HepG2 (cell line): Measurements from ENCODE around the gene LPIN3. TPM values are rescaled to one million over a fixed set of nuclear protein-coding genes. Genes with fewer than 3 reads are reported as not detected.

Experiments used
- ATF2 ChIP-seq: sonication (generic); formaldehyde crosslinking; IDR thresholded peaks from 2 replicates; pipeline ENCODE4 v1.4.0; 2020; ENCODE audit warnings: missing genetic modification reagents
- ATF6 ChIP-seq: sonication (generic); formaldehyde crosslinking; conservative IDR thresholded peaks from 2 replicates; pipeline ENCODE4 v1.4.0; 2020; ENCODE audit warnings: missing genetic modification reagents
- BRCA1 ChIP-seq: sonication (generic); formaldehyde crosslinking; IDR thresholded peaks from 2 replicates; pipeline ENCODE4 v1.4.0; 2020; ENCODE audit warnings: missing genetic modification reagents
- CREM ChIP-seq, 2 experiments: sonication (generic) in 1 of 2; formaldehyde crosslinking in 1 of 2; IDR thresholded peaks; 2 replicates each; pipeline versions ENCODE4 v1.4.0 to v1.6.1; 2016 to 2020; ENCODE audit warnings: antibody characterized with exemption in 1 of 2, mild to moderate bottlenecking in 1 of 2, missing genetic modification reagents in 1 of 2
- ETV6 ChIP-seq: sonication (generic); formaldehyde crosslinking; conservative IDR thresholded peaks from 2 replicates; pipeline ENCODE4 v1.4.0; 2020; ENCODE audit warnings: missing genetic modification reagents
- GPN1 ChIP-seq: sonication (generic); formaldehyde crosslinking; IDR thresholded peaks from 2 replicates; pipeline ENCODE4 v1.5.1; 2020; ENCODE audit warnings: missing genetic modification reagents, borderline replicate concordance
- KMT2B ChIP-seq: IDR thresholded peaks from 2 replicates; pipeline ENCODE4 v1.6.1; 2016; ENCODE audit warnings: missing genetic modification reagents, missing compliant biosample characterization
- TCF12 ChIP-seq, 2 experiments: fragments of 450-650 bp in 1 of 2; sonication (generic) in 1 of 2; formaldehyde crosslinking in 1 of 2; IDR thresholded peaks; 2 replicates each; pipeline versions ENCODE4 v1.6.1 to v1.8.0; 2017 to 2022; ENCODE audit warnings: antibody characterized with exemption in 1 of 2, mild to moderate bottlenecking in 1 of 2, missing genetic modification reagents in 1 of 2, moderate library complexity in 1 of 2
- TGIF2 ChIP-seq: IDR thresholded peaks from 2 replicates; pipeline ENCODE4 v1.6.1; 2016; ENCODE audit warnings: control low read depth, missing compliant biosample characterization
- YEATS4 ChIP-seq: sonication (generic); formaldehyde crosslinking; IDR thresholded peaks from 2 replicates; pipeline ENCODE4 v1.4.0; 2020; ENCODE audit warnings: missing genetic modification reagents, borderline replicate concordance
- ZBTB14 ChIP-seq: sonication (generic); formaldehyde crosslinking; IDR thresholded peaks from 2 replicates; pipeline ENCODE4 v1.4.0; 2020; ENCODE audit warnings: missing genetic modification reagents
- ZBTB37 ChIP-seq: sonication (generic); formaldehyde crosslinking; IDR thresholded peaks from 2 replicates; pipeline ENCODE4 v1.4.0; 2020; ENCODE audit warnings: mild to moderate bottlenecking, missing genetic modification reagents
- ZBTB39 ChIP-seq: sonication (generic); formaldehyde crosslinking; IDR thresholded peaks from 2 replicates; pipeline ENCODE4 v1.5.0; 2020; ENCODE audit warnings: missing genetic modification reagents
- ZFP82 ChIP-seq: sonication (generic); formaldehyde crosslinking; IDR thresholded peaks from 2 replicates; pipeline ENCODE4 v1.5.1; 2020; ENCODE audit warnings: mild to moderate bottlenecking, missing genetic modification reagents, borderline replicate concordance
- ZKSCAN5 ChIP-seq: sonication (generic); formaldehyde crosslinking; IDR thresholded peaks from 2 replicates; pipeline ENCODE4 v1.5.1; 2020; ENCODE audit warnings: mild to moderate bottlenecking, missing genetic modification reagents
- ZNF17 ChIP-seq: sonication (generic); formaldehyde crosslinking; IDR thresholded peaks from 2 replicates; pipeline ENCODE4 v1.5.0; 2020; ENCODE audit warnings: mild to moderate bottlenecking, missing genetic modification reagents
- ZNF292 ChIP-seq: sonication (generic); formaldehyde crosslinking; IDR thresholded peaks from 2 replicates; pipeline ENCODE4 v1.8.1; 2022; ENCODE audit warnings: mild to moderate bottlenecking, low read depth, missing genetic modification reagents, borderline replicate concordance
- ZNF367 ChIP-seq: sonication (generic); formaldehyde crosslinking; IDR thresholded peaks from 2 replicates; pipeline ENCODE4 v1.4.0; 2020; ENCODE audit warnings: missing genetic modification reagents, borderline replicate concordance
- ZNF670 ChIP-seq: sonication (generic); formaldehyde crosslinking; IDR thresholded peaks from 2 replicates; pipeline ENCODE4 v1.8.0; 2022; ENCODE audit warnings: mild to moderate bottlenecking, missing genetic modification reagents, borderline replicate concordance
- polyA plus RNA-seq, 8 experiments: library from polyadenylated mRNA; depleted of rRNA in 3 of 8; stranded (reverse) in 7 of 8; unstranded in 1 of 8; fragments of >200 nt; fragmentation: Illumina TruSeq in 4 of 8; extraction: Trizol in 4 of 8; gene quantifications; 2 replicates each; pipeline versions ENCODE4 v1.2.1 to v1.2.3, GENCODE V29; 2011 to 2016; ENCODE audit warnings: low read depth in 4 of 8, missing spikeins in 1 of 8, mixed read lengths in 1 of 8; ENCODE audit not compliant: insufficient read depth in 1 of 8
- total RNA-seq, 5 experiments: library from RNA; depleted of rRNA; stranded (reverse); fragments of >200 nt; fragmentation: Illumina TruSeq; extraction: Trizol; gene quantifications; 2 replicates each; pipeline ENCODE4 v1.2.3, GENCODE V29; 2016; ENCODE audit warnings: low read depth in 1 of 5

LPIN3 gene
- total and polyA plus RNA-seq, 2 of the 13 experiments (the other 11 are each of a cell fraction or from before 2014, with no cell fraction given): 14.2 to 28.6 TPM

GRCh38 chr20:41395667-41396664 is 55.3 kb downstream of the LPIN3 start (continued):
- TF ChIP-seq ZNF367 (CRISPR knock-in tag): no peak
- peak; percentile 82 for TF ChIP-seq YEATS4 (CRISPR knock-in tag)
- no peak for TF ChIP-seq ATF6 (CRISPR knock-in tag)
- TF ChIP-seq ZNF17 (CRISPR knock-in tag): no peak
- TF ChIP-seq BRCA1: no peak
- TF ChIP-seq ZBTB39: no peak
- TF ChIP-seq GPN1 (CRISPR knock-in tag): 0 out of 2 replicates have a peak, but pooled peaks have one; percentile 3
- TF ChIP-seq CREM (IDR thresholded peaks at IDR 0.05): 0 out of 2 replicates have a peak, but pooled peaks have one; percentile 46
- TF ChIP-seq CREM (CRISPR knock-in tag; IDR thresholded peaks at IDR 0.05): no peak; the same call in 1 of the 2 replicates
- TF ChIP-seq ETV6 (CRISPR knock-in tag): peak; percentile 69; the same call in 1 of the 2 replicates
- TF ChIP-seq TCF12 (IDR thresholded peaks at IDR 0.05): no peak
- TF ChIP-seq TCF12 (CRISPR knock-in tag; IDR thresholded peaks at IDR 0.05): no peak
- 0 out of 2 replicates have a peak, but pooled peaks have one; percentile 38 for TF ChIP-seq ZKSCAN5 (CRISPR knock-in tag)
- peak; percentile 98 for TF ChIP-seq ZNF292
- TF ChIP-seq KMT2B (CRISPR knock-in tag): no peak
- TF ChIP-seq ZBTB14: no peak
- no peak for TF ChIP-seq ZBTB37 (CRISPR knock-in tag)
- peak; percentile 56; the same call in 1 of the 2 replicates for TF ChIP-seq ATF2 (CRISPR knock-in tag)
- no peak for TF ChIP-seq ZNF670 (CRISPR knock-in tag)
- TF ChIP-seq ZFP82 (CRISPR knock-in tag): no peak
- 0 out of 2 replicates have a peak, but pooled peaks have one; percentile 33 for TF ChIP-seq TGIF2
